ENCODE results near the gene FAM13A. TPM values are rescaled to one million over a fixed set of nuclear protein-coding genes. Genes with fewer than 3 reads are reported as not detected.
"Not testable (repeated sequence)": the region's sequence is repeated elsewhere in the genome, so short reads cannot be mapped to it uniquely, and the experiment has no call there.

Gene FAM13A
- polyA plus RNA-seq, 1 donor from 2014 or later, result 4.0 TPM

- TF ChIP-seq REST (IDR thresholded peaks at IDR 0.05; ENCODE audit: borderline replicate concordance) (no peak), MXI1 (conservative IDR thresholded peaks at IDR 0.05; ENCODE audit: poor library complexity, severe bottlenecking) (no peak), TAF1 (IDR thresholded peaks at IDR 0.05; ENCODE audit: low read depth) (no peak), POLR2AphosphoS5 (IDR thresholded peaks at IDR 0.05) (no peak), RAD21 (conservative IDR thresholded peaks at IDR 0.05) (no peak), CTCF (IDR thresholded peaks at IDR 0.05; ENCODE audit: poor library complexity, severe bottlenecking) (no peak), EP300 (conservative IDR thresholded peaks at IDR 0.05; ENCODE audit: poor library complexity, severe bottlenecking) (no peak), SMC3 (conservative IDR thresholded peaks at IDR 0.05; ENCODE audit: poor library complexity) (no peak), EZH2 (IDR thresholded peaks at IDR 0.05; ENCODE audit: borderline replicate concordance, insufficient read depth, low read length, poor library complexity, severe bottlenecking) (no peak)
- no peak overlapping the region for H3K4me3 ChIP-seq (ENCODE audit: low read length)
- no peak overlapping the region for H3K9ac ChIP-seq (ENCODE audit: low read length)
- H3K27ac ChIP-seq (ENCODE audit: low read length), result no peak overlapping the region
- no peaks in the 10 kb centered on the region for H4K20me1 ChIP-seq (ENCODE audit: insufficient read depth)
- H3K36me3 ChIP-seq (ENCODE audit: insufficient read depth, low read length), result no peaks in the 10 kb centered on the region
- no peak overlapping the region for H2AFZ ChIP-seq (ENCODE audit: low read depth, low read length)
- no peaks in the 10 kb centered on the region for H3K79me2 ChIP-seq (replicated peaks; ENCODE audit: insufficient read depth, low read length)
- no peaks in the 10 kb centered on the region for H3K27me3 ChIP-seq (ENCODE audit: insufficient read depth, low read depth, low read length)
- no peaks in the 10 kb centered on the region for H3K9me3 ChIP-seq (ENCODE audit: low read length)
- no peaks in the 10 kb centered on the region for H3K9me2 ChIP-seq (ENCODE audit: insufficient read depth, low read length)
- H3K4me2 ChIP-seq (ENCODE audit: low read length), result no peak overlapping the region
- no peaks in the 10 kb centered on the region for H3F3A ChIP-seq (ENCODE audit: insufficient read depth, low read length, poor library complexity, severe bottlenecking)
Measured at GRCh38 chr4:88907478-88907877, 149.5 kb downstream of the FAM13A start.

GRCh38 chr4:88904240-88904639, 152.7 kb downstream of the FAM13A start:
- not testable (repeated sequence) for H4K20me1 ChIP-seq (ENCODE audit: insufficient read depth); H2AFZ ChIP-seq (ENCODE audit: low read depth, low read length)

GRCh38 chr4:88900432-88900831, 156.6 kb downstream of the FAM13A start:
- Histone ChIP-seq H3K9me2 (ENCODE audit: insufficient read depth, low read length) (no peaks in the 10 kb centered on the region), H4K20me1 (ENCODE audit: insufficient read depth) (no peaks in the 10 kb centered on the region), H3K27me3 (ENCODE audit: insufficient read depth, low read depth, low read length) (no peaks in the 10 kb centered on the region), H3K4me2 (ENCODE audit: low read length) (no peak overlapping the region), H3F3A (ENCODE audit: insufficient read depth, low read length, poor library complexity, severe bottlenecking) (no peaks in the 10 kb centered on the region), H3K9ac (ENCODE audit: low read length) (no peak overlapping the region), H2AFZ (ENCODE audit: low read depth, low read length) (no peak overlapping the region), H3K4me3 (ENCODE audit: low read length) (no peak overlapping the region), H3K36me3 (ENCODE audit: insufficient read depth, low read length) (no peaks in the 10 kb centered on the region), H3K79me2 (replicated peaks; ENCODE audit: insufficient read depth, low read length) (no peaks in the 10 kb centered on the region), H3K9me3 (ENCODE audit: low read length) (no peaks in the 10 kb centered on the region), H3K27ac (ENCODE audit: low read length) (no peak overlapping the region)
- TF ChIP-seq REST (IDR thresholded peaks at IDR 0.05; ENCODE audit: borderline replicate concordance), result no peak

More at GRCh38 chr4:88904240-88904639, 152.7 kb downstream of the FAM13A start:
- not testable (repeated sequence) for H3K4me2 ChIP-seq (ENCODE audit: low read length); H3F3A ChIP-seq (ENCODE audit: insufficient read depth, low read length, poor library complexity, severe bottlenecking); H3K36me3 ChIP-seq (ENCODE audit: insufficient read depth, low read length); H3K9ac ChIP-seq (ENCODE audit: low read length); H3K27ac ChIP-seq (ENCODE audit: low read length); H3K79me2 ChIP-seq (replicated peaks; ENCODE audit: insufficient read depth, low read length); H3K4me3 ChIP-seq (ENCODE audit: low read length); H3K9me3 ChIP-seq (ENCODE audit: low read length); H3K27me3 ChIP-seq (ENCODE audit: insufficient read depth, low read depth, low read length); H3K9me2 ChIP-seq (ENCODE audit: insufficient read depth, low read length)
